Tibial nerve (tissue), 4 donors: ENCODE data around the gene CALM1. TPM values are rescaled to one million over a fixed set of nuclear protein-coding genes. Genes with fewer than 3 reads are reported as not detected.

Experiments used
- DNase-seq, 2 donors: peaks; one replicate each; pipeline ENCODE4 v3.0.0-alpha.2; 2019; ENCODE audit warnings: low spot score in 2 of 2
- H3K27ac ChIP-seq, 4 donors: fragments of 200-600 bp; sonication (generic) in 3 of 4; one replicate each; pipeline ENCODE4 v1.5.1; 2017 to 2019; ENCODE audit warnings: mild to moderate bottlenecking in 1 of 4
- H3K27me3 ChIP-seq, 2 donors: fragments of 200-600 bp; sonication (generic) in 1 of 2; one replicate each; pipeline versions ENCODE4 v1.5.1 to v1.6.0; 2017 to 2019
- H3K36me3 ChIP-seq, 3 donors: fragments of 200-600 bp; sonication (generic); one replicate each; pipeline ENCODE4 v1.5.1; 2018 to 2019
- H3K4me1 ChIP-seq, 4 donors: fragments of 200-600 bp; sonication (generic) in 3 of 4; one replicate each; pipeline ENCODE4 v1.5.1; 2017 to 2019
- H3K4me3 ChIP-seq, 4 donors: fragments of 200-600 bp; sonication (generic) in 3 of 4; one replicate each; pipeline ENCODE4 v1.5.1; 2017 to 2019; ENCODE audit warnings: mild to moderate bottlenecking in 1 of 4, moderate library complexity in 1 of 4
- H3K9me3 ChIP-seq, 4 donors: fragments of 200-600 bp; sonication (generic) in 3 of 4; one replicate each; pipeline ENCODE4 v1.5.1; 2017 to 2019
- CTCF ChIP-seq, 5 experiments: fragments of 200-600 bp in 3 of 5; fragments of 450-650 bp in 2 of 5; sonication (generic) in 3 of 5; IDR thresholded peaks; one replicate each; pipeline ENCODE4 v1.5.1; 2016 to 2019; ENCODE audit warnings: antibody characterized with exemption in 5 of 5, mild to moderate bottlenecking in 3 of 5, moderate library complexity in 2 of 5
- EP300 ChIP-seq, 2 donors: sonication (generic); formaldehyde crosslinking; IDR thresholded peaks; one replicate each; pipeline ENCODE4 v1.6.1; 2017; ENCODE audit warnings: antibody characterized with exemption in 2 of 2, mild to moderate bottlenecking in 1 of 2
- POLR2A ChIP-seq, 2 donors: fragments of 450-650 bp; IDR thresholded peaks; one replicate each; pipeline ENCODE4 v1.6.1; 2017; ENCODE audit warnings: antibody characterized with exemption in 2 of 2, mild to moderate bottlenecking in 2 of 2, moderate library complexity in 2 of 2
- WGBS, 2 donors: methylation state at CpG; one replicate each; pipeline ENCODE4 v1.1.5; 2018; 5-methylcytosine and 5-hydroxymethylcytosine counted together
- total RNA-seq, 4 donors: library from RNA; depleted of rRNA; stranded (reverse); fragments of >200 nt; gene quantifications; one replicate each; pipeline ENCODE4 v1.1.0, GENCODE V29; 2016

The CALM1 gene
- total RNA-seq, 4 donors from 2014 or later: 117 to 209 (median 165) TPM

GRCh38 chr14:90457186-90457585, 60.4 kb downstream of the CALM1 start:
- Histone ChIP-seq H3K27me3 (no peaks in the 10 kb centered on the region), H3K27ac (no peak overlapping the region), H3K4me1 (peaks cover 0 to 14% (median 0%) of the 10 kb centered on the region in 4 donors), H3K4me3 (no peak overlapping the region), H3K9me3 (no peaks in the 10 kb centered on the region), H3K36me3 (no peaks in the 10 kb centered on the region)
- TF ChIP-seq EP300 (IDR thresholded peaks at IDR 0.05): no peak
- no peak for TF ChIP-seq CTCF (IDR thresholded peaks at IDR 0.05)
- TF ChIP-seq POLR2A (IDR thresholded peaks at IDR 0.05): no peak
- no peak for DNase-seq
- 74 to 77% methylated on average over 4 of the region's 4 CpGs for WGBS, 2 donors

Other genes starting within 250 kb of the CALM1 start
- gene PSMC1, start 140.5 kb upstream of the CALM1 start, total RNA-seq: 100 to 1,000 TPM in 1 of 4 donors, 10 to 100 TPM in 3; 48.9 to 108 (median 76.8) TPM
- gene NRDE2, start 65.1 kb upstream of the CALM1 start, total RNA-seq: 10 to 100 TPM; 15.7 to 18.9 (median 17.2) TPM